BLaER1 (cell line): ENCODE measurements around the gene RAB43.
"Not testable (repeated sequence)": the region's sequence is repeated elsewhere in the genome, so short reads cannot be mapped to it uniquely, and the experiment has no call there.

ENCODE experiments used
- H3K27ac ChIP-seq: shearing (Covaris generic); formaldehyde crosslinking; 2 replicates; pipeline ENCODE4 v1.8.1; 2022
- H3K27me3 ChIP-seq: shearing (Covaris generic); formaldehyde crosslinking; 2 replicates; pipeline ENCODE4 v1.8.1; 2022
- H3K36me3 ChIP-seq: shearing (Covaris generic); formaldehyde crosslinking; 2 replicates; pipeline ENCODE4 v1.8.1; 2022
- H3K4me1 ChIP-seq: shearing (Covaris generic); formaldehyde crosslinking; 2 replicates; pipeline ENCODE4 v1.8.1; 2022
- H3K4me2 ChIP-seq: shearing (Covaris generic); formaldehyde crosslinking; 2 replicates; pipeline ENCODE4 v1.8.1; 2022
- H3K4me3 ChIP-seq: shearing (Covaris generic); formaldehyde crosslinking; 2 replicates; pipeline ENCODE4 v1.8.1; 2022
- H3K9ac ChIP-seq: shearing (Covaris generic); formaldehyde crosslinking; 2 replicates; pipeline ENCODE4 v1.8.1; 2022
- H3K9me3 ChIP-seq: shearing (Covaris generic); formaldehyde crosslinking; 2 replicates; pipeline ENCODE4 v1.8.1; 2022
- H4K20me1 ChIP-seq: shearing (Covaris generic); formaldehyde crosslinking; 2 replicates; pipeline ENCODE4 v1.8.1; 2022
- Cebpa-rat ChIP-seq: shearing (Covaris generic); IDR thresholded peaks from 2 replicates; pipeline ENCODE4 v1.8.1; 2022

The RAB43 gene

GRCh38 chr3:129112308-129113052, 9.1 kb downstream of the RAB43 start:
- no peak overlapping the region for H3K27ac ChIP-seq
- H3K4me3 ChIP-seq: no peak overlapping the region
- peaks cover 84% of the 10 kb centered on the region for H3K36me3 ChIP-seq
- H3K9ac ChIP-seq: no peak overlapping the region
- peaks cover 46% of the 10 kb centered on the region for H3K4me1 ChIP-seq
- no peak for TF ChIP-seq Cebpa-rat
- no peak overlapping the region for H3K4me2 ChIP-seq
- no peaks in the 10 kb centered on the region for H3K27me3 ChIP-seq
- H4K20me1 ChIP-seq: peaks cover 78% of the 10 kb centered on the region
- no peaks in the 10 kb centered on the region for H3K9me3 ChIP-seq

- H3K4me2 ChIP-seq, H3K27me3 ChIP-seq, H3K4me3 ChIP-seq, H3K9me3 ChIP-seq, H3K27ac ChIP-seq, H3K9ac ChIP-seq: not testable (repeated sequence)
- Histone ChIP-seq H3K4me1 (peaks cover 41% of the 10 kb centered on the region), H3K36me3 (peaks cover 92% of the 10 kb centered on the region), H4K20me1 (peaks cover 86% of the 10 kb centered on the region)
Observed at GRCh38 chr3:129111076-129111780, 10.4 kb downstream of the RAB43 start.

- Histone ChIP-seq H3K36me3 (peaks cover 92% of the 10 kb centered on the region), H3K4me1 (peaks cover 18% of the 10 kb centered on the region), H3K4me2 (no peak overlapping the region), H3K9me3 (no peaks in the 10 kb centered on the region), H3K4me3 (no peak overlapping the region), H3K9ac (no peak overlapping the region), H3K27me3 (no peaks in the 10 kb centered on the region), H4K20me1 (peaks cover 89% of the 10 kb centered on the region), H3K27ac (no peak overlapping the region)
- no peak for TF ChIP-seq Cebpa-rat
Observed at GRCh38 chr3:129107793-129108192, 13.8 kb downstream of the RAB43 start.

- no peak for TF ChIP-seq Cebpa-rat
- Histone ChIP-seq H3K27me3 (no peaks in the 10 kb centered on the region), H3K4me3 (no peak overlapping the region), H3K9ac (0 out of 2 replicates have a peak overlapping the region, but pooled peaks have one; percentile 11), H3K4me2 (no peak overlapping the region), H3K27ac (no peak overlapping the region), H3K4me1 (0 out of 2 replicates have a peak, but pooled peaks cover 12% of the 10 kb centered on the region), H4K20me1 (peaks cover 87% of the 10 kb centered on the region), H3K36me3 (peaks cover 85% of the 10 kb centered on the region), H3K9me3 (no peaks in the 10 kb centered on the region)
Observed at GRCh38 chr3:129106866-129107565, 14.6 kb downstream of the RAB43 start.

GRCh38 chr3:129106320-129106719, 15.3 kb downstream of the RAB43 start:
- TF ChIP-seq Cebpa-rat: no peak
- H4K20me1 ChIP-seq: peaks cover 89% of the 10 kb centered on the region
- H3K27me3 ChIP-seq: no peaks in the 10 kb centered on the region
- peaks cover 87% of the 10 kb centered on the region for H3K36me3 ChIP-seq
- H3K4me3 ChIP-seq: no peak overlapping the region
- 0 out of 2 replicates have a peak overlapping the region, but pooled peaks have one; percentile 11 for H3K9ac ChIP-seq
- 0 out of 2 replicates have a peak, but pooled peaks cover 12% of the 10 kb centered on the region for H3K4me1 ChIP-seq
- no peak overlapping the region for H3K27ac ChIP-seq
- no peaks in the 10 kb centered on the region for H3K9me3 ChIP-seq
- H3K4me2 ChIP-seq: no peak overlapping the region

- H3K9ac ChIP-seq: no peak overlapping the region
- no peak overlapping the region for H3K27ac ChIP-seq
- no peak overlapping the region for H3K4me3 ChIP-seq
- no peaks in the 10 kb centered on the region for H3K9me3 ChIP-seq
- peaks cover 89% of the 10 kb centered on the region for H4K20me1 ChIP-seq
- peaks cover 87% of the 10 kb centered on the region for H3K36me3 ChIP-seq
- H3K4me2 ChIP-seq: no peak overlapping the region
- H3K4me1 ChIP-seq: 0 out of 2 replicates have a peak, but pooled peaks cover 12% of the 10 kb centered on the region
- H3K27me3 ChIP-seq: no peaks in the 10 kb centered on the region
- TF ChIP-seq Cebpa-rat: no peak
Observed at GRCh38 chr3:129105862-129106261, 15.7 kb downstream of the RAB43 start.

GRCh38 chr3:129104498-129105079, 17.0 kb downstream of the RAB43 start:
- no peak overlapping the region for H3K9ac ChIP-seq
- no peaks in the 10 kb centered on the region for H3K9me3 ChIP-seq
- no peaks in the 10 kb centered on the region for H3K27me3 ChIP-seq
- H4K20me1 ChIP-seq: peaks cover 92% of the 10 kb centered on the region
- H3K4me1 ChIP-seq: 0 out of 2 replicates have a peak, but pooled peaks cover 12% of the 10 kb centered on the region
- H3K27ac ChIP-seq: no peak overlapping the region
- peaks cover 88% of the 10 kb centered on the region for H3K36me3 ChIP-seq
- no peak overlapping the region for H3K4me3 ChIP-seq
- TF ChIP-seq Cebpa-rat: no peak
- no peak overlapping the region for H3K4me2 ChIP-seq

- no peak for TF ChIP-seq Cebpa-rat
- no peak overlapping the region for H3K9ac ChIP-seq
- H4K20me1 ChIP-seq: peaks cover 90% of the 10 kb centered on the region
- H3K4me2 ChIP-seq: no peak overlapping the region
- no peak overlapping the region for H3K27ac ChIP-seq
- no peak overlapping the region for H3K4me3 ChIP-seq
- 0 out of 2 replicates have a peak, but pooled peaks cover 12% of the 10 kb centered on the region for H3K4me1 ChIP-seq
- H3K9me3 ChIP-seq: peaks cover 5% of the 10 kb centered on the region; the same call in 1 of the 2 replicates
- no peaks in the 10 kb centered on the region for H3K27me3 ChIP-seq
- H3K36me3 ChIP-seq: peaks cover 88% of the 10 kb centered on the region
Observed at GRCh38 chr3:129104051-129104450, 17.6 kb downstream of the RAB43 start.

- Histone ChIP-seq H3K4me1 (0 out of 2 replicates have a peak, but pooled peaks cover 12% of the 10 kb centered on the region), H3K36me3 (peaks cover 88% of the 10 kb centered on the region), H3K9me3 (peaks cover 11% of the 10 kb centered on the region; the same call in 1 of the 2 replicates), H3K27me3 (no peaks in the 10 kb centered on the region), H3K4me3 (no peak overlapping the region), H3K4me2 (no peak overlapping the region), H3K27ac (no peak overlapping the region), H4K20me1 (peaks cover 83% of the 10 kb centered on the region), H3K9ac (no peak overlapping the region)
- no peak for TF ChIP-seq Cebpa-rat
Observed at GRCh38 chr3:129103296-129103695, 18.3 kb downstream of the RAB43 start.
